NK-92 treated with Interleukin-12 subunit alpha and Interleukin-12 subunit beta, amount 100 ng/mL, for 24 hours (cell line): ENCODE results near the gene FOSB.
A peak's percentile ranks its signal among the peaks of the same experiment; 100 is the strongest.

ENCODE experiments used
- DNase-seq: peaks from one replicate; lab custom pipeline; 2025; lab: John Stamatoyannopoulos, UW

Gene FOSB

DNA sequence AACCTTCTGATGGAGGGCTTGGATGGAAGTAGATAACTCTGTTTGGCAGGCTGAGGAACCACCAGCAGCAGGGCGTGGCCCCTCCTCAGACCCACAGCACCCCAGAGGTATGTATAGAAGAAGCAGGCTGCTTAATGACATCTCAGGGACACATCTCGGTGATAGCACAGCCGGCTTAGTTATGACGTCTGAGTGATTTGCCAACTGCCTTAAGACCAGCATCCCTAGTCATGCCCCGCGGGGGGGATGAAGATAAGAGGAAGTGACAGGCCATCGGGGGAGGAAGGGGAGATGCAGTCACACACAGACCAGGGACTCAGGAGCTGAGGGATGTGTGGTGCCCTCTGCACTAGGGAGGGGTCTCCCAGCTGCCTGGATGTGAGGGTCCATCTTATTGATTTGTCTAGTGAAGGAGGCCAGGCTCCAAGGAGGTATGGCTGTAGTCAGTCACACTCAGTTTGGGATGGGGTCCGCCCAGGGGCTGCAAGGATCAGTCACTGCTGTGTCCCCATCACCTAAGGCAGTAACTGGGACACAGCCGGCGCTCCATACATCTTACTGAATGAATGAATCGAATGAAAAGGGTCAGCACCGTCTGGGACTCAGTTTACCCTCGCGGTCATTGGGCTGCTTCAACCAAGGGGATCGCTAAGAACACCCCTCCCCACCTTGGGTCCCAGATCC is 24.9 kb upstream of the FOSB start:
- DNase-seq: no peak

DNA sequence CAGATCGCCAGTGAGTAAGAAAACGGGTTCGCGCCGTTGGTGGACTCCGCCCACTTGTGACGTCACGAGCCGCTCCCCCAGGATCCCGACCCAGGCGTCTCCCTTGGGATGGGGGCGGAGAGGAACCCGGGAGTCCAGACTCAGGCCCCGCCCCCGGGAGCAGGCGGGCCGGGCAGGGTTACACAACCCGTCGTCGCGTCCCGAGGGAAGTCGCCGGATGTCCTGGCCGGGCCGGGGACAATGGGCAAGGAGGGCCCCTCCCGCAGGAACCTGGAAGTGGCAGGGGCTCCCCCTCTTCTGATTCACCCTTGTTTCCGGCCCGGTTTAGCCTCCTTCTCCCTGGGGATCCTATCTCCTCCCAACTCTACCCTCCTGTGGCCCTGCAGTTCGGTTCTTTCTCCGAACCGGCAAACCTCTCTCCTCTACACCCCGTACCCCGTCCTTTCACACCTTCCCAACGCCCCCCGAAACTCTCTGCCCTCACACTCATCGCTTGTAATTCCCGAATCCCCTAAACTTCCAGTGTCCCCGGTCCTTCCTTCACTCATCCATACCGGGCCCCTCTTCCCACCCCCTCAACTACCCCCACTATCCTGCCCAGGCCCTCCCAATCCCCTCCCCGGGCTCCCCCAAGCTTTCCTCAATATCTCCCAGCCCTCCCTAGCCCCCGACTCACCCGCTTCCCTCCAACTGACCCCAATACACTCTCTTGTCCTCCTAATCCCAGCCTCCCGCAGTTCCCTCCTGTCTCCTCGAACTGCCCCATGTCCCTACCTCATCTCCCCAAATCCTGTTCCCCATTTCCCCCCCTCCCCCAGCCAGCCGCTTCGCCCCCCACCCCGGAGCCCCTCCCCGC is 24.1 kb upstream of the FOSB start:
- no peak for DNase-seq

- peak; percentile 43 for DNase-seq
Observed at GRCh38 chr19:45444318-45445041, 23.3 kb upstream of the FOSB start.

DNA sequence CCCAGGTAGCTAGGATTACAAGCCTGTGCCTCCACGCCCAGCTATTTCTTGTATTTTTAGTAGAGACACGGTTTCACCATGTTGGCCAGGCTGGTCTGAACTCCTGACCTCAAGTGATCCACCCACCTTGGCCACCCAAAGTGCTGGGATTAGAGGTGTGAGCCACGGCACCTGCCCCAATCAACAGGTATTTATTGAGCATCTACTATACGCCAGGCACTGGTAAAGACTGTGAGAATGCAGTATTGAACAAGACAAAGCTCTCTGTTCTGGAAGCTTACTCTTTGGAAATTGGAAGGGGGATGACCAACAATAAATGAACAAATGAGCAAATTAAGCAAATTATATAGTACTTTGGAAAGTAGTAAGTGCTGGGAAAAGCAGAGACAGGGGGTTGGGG is 22.7 kb upstream of the FOSB start:
- DNase-seq: no peak

GRCh38 chr19:45446295-45446694 is 21.5 kb upstream of the FOSB start:
- no peak for DNase-seq

- DNase-seq: no peak
Observed at GRCh38 chr19:45446944-45447343, 20.9 kb upstream of the FOSB start.

GRCh38 chr19:45448425-45448756 is 19.4 kb upstream of the FOSB start:
- DNase-seq: no peak

- no peak for DNase-seq
Observed at GRCh38 chr19:45448887-45449299, 18.9 kb upstream of the FOSB start.

GRCh38 chr19:45450012-45450333 is 17.8 kb upstream of the FOSB start:
- peak; percentile 35 for DNase-seq

GRCh38 chr19:45451131-45451849 is 16.5 kb upstream of the FOSB start:
- DNase-seq: no peak

DNA sequence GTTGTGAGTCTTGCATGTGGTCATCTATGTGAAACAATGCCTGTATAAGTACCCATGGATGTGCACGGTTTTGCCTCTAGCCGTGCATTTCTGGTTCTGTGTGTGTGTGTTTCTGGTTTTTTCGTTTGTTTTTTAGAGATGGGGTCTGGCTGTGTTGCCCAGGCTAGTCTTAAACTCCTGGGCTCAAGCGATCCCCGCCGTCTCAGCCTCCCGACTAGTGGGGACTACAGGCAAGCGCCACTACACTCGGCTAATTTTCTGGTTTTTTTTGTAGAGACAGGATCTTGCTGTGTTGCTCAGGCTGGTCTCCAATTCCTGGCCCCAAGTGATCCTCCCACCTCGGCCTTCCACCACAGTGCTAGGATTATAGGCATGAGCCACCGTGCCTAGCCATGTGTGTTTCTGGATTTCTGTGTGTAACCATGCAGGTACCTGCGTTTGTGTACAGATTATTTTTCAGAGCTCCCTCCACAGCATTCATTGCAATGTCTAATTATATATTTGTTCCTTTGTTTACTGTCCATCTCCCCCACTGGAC is 15.9 kb upstream of the FOSB start:
- DNase-seq: no peak

DNA sequence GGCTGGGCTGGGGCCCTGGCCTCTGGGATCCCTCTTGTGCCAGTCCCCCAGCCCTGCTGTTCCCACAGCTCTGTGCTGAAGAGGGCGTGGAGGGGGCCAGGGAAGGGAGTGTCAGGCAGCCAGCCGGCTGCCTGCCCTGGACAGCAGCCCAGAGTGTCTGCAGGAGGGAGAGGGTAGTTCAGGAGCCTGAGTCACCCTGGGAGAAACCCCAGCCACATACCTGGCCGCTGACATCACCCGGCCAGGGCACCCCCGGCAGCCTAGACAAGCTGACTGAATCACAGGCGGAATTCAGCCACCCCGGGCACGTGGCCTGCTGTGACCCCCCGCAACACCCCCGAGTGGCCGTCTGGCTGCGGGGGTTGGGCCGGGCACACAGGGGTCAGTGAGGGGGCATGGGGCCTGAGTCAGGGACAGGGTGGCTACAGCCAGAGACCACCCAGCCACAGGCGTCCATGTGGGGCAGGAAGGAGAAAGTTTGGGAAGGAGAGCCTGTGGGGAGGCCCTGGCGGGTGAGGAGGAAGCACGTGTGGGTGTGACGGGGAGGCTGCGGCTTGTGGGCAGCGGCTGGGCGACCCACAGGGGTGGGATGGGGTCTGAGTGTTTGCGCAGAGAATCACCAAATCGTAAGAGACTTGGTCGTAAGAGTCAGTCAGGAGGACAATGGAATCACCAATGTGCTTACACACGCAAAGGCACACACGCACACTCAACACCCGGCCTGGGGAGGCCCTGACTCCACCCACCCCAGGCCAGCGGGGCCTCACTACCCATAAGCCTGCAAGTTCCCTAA is 11.9 kb upstream of the FOSB start:
- no peak for DNase-seq

DNA sequence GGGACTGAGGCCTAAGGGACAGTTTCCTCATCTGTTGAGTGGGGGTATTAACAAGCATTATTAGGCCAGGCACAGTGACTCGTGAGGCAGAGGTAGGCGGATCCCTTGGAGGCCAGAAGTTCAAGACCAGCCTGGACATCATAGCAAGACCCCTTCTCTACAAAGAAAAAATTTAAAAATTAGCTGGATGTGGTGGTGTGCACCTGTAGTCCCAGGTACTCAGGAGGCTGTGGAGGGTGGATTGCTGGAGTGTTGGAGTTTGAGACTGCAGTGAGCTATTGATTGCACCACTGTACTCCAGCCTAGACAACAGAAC is 11.3 kb upstream of the FOSB start:
- DNase-seq: no peak

DNA sequence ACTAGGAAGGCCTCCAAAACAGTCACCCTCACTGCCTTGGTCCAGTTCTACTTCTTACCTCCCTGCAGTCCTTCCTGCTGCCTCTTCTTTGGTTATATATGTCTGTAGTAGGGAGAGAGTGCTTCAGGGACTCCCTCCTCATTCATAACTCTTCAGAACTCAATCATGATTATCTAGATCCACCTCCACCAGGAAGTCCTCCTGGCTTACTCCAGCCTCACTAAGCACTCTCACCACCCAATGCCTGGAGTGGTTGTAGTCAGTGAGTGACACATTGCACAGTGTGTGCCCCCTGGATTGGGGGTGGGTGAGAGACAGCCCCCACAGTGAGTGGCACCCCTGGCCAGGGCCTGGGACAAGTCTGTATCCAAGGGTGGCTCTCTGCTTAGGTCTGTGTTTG is 10.0 kb upstream of the FOSB start:
- DNase-seq: no peak

GRCh38 chr19:45460807-45461347 is 6.9 kb upstream of the FOSB start:
- DNase-seq: no peak

- no peak for DNase-seq
Observed at GRCh38 chr19:45462174-45462573, 5.6 kb upstream of the FOSB start.

DNA sequence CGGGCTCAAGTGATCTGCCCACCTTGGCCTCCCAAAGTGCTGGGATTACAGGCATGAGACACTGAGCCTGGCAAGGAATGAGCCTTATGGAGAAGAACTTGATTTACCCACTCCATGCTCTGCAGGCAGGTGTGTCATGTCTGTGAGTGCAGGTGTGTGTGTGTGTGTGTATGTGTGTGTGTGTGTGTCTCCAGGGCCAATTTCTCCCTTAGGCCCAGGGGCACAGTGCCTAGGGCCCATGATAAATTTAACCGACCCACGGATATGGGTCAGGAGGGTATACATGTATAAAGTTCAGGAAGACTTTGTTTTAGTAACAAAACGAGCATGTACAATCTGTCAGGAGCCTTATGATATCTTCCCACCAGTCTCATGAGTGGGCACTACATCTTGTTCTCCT is 4.6 kb upstream of the FOSB start:
- no peak for DNase-seq

DNA sequence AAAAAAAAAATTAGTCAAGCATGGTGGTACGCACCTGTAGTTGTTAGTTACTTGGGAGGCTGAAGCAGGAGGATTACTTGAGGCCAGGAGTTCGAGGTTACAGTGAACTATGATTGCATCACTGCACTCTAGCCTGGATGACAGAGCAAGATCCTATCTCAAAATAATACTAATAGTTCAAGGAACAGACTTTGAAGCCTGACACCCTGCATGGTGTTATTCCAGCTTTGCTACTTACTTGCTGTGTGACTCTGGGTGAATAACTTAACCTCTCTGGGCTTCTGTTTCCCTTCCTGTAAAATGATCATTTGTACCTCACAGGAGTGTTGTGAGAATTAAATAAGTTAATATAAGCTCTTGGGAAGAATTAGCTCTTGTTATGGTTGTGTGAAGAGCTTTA is 3.5 kb upstream of the FOSB start:
- no peak for DNase-seq

DNA sequence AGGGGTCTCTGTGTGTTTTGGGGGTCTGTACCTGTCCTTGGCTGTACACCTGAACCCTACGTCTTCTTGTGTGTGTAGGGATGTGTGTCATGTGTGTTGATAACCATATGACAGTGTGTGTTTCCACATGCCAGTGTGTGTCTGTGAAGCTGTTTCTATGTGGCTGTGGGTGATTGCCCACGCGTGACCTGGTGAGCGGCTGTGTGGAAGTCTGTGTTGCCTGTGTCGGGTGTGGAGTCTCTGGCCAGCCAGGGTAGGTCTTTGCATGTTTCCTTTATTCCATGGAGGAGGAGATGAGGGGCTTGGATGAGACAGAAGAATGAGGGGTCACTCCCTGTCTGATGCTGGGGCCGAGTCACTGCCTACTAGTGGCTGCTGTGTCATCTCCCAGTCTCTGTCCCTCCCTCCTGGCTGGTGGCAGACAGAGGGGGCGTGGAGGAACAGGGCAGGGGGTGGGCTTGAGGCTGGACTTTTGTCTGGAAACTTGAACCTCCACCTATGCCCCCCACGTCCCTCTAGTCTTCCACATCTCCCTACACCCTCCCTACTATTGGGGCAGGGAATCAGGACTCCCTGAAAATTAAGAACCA is 2.8 kb upstream of the FOSB start:
- no peak for DNase-seq

- no peak for DNase-seq
Observed at GRCh38 chr19:45467115-45467455, 711 bp upstream of the FOSB start.

DNA sequence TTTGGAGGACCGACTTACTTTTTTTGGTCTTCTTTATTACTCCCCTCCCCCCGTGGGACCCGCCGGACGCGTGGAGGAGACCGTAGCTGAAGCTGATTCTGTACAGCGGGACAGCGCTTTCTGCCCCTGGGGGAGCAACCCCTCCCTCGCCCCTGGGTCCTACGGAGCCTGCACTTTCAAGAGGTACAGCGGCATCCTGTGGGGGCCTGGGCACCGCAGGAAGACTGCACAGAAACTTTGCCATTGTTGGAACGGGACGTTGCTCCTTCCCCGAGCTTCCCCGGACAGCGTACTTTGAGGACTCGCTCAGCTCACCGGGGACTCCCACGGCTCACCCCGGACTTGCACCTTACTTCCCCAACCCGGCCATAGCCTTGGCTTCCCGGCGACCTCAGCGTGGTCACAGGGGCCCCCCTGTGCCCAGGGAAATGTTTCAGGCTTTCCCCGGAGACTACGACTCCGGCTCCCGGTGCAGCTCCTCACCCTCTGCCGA is 409 bp downstream of the FOSB start:
- peak; percentile 59 for DNase-seq
